G401 (cell line): Measurements from ENCODE around the gene PDE6C. TPM values are rescaled to one million over a fixed set of nuclear protein-coding genes. Genes with fewer than 3 reads are reported as not detected.

Experiments
- DNase-seq: peaks from one replicate; pipeline ENCODE4 v3.0.0-alpha.2; 2015; ENCODE audit warnings: low spot score
- in situ Hi-C: cut with HindIII; loops from 2 replicates; pipeline ENCODE4 v1.10.0; 2016; ENCODE audit warnings: low sequenced_read_pairs, mixed read lengths
- total RNA-seq: library from RNA; depleted of rRNA; stranded (reverse); fragments of >200 nt; shearing (Covaris generic); gene quantifications from 2 replicates; pipeline ENCODE4 v1.2.3, GENCODE V29; 2014

Gene PDE6C
- total RNA-seq, 1 experiment from 2014 or later, result not detected

DNA sequence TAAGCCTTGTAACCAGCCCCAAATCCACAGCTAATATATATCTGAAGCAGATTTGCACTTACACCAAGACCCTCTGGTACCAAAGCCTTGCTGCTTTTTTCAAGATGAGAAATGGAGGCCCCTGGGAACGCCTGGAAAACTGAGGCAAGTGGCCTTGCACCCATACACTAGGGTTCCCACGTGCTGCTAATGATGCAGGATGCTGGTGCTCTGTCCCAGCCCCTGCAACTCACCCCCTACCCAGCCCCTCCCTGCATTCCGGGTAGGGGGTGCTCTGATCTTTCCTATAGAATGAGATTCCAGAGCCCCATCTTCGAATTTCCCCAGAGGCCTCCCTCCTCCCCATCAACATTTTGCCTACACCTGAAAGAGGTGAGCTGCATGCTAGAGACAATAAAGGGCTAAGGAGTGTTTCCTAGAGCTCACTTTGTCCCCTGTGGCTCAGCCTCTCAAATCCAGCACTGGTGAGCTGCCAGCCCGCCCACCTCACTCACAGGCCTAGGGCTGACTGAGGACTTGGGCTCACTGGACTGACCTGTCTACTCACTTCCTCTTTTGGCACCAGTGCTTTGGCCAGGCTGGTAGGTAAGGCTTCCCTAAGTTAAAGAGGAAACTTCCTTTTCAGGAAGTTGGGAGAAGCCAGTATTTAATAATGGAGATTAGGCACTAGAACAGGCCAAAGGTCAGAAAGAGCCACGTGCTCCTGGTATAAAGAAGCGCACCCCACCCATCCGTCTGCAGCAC lies 21.1 kb upstream of the PDE6C start:
- in situ Hi-C loops, result no loop called here
- no peak for DNase-seq

DNA sequence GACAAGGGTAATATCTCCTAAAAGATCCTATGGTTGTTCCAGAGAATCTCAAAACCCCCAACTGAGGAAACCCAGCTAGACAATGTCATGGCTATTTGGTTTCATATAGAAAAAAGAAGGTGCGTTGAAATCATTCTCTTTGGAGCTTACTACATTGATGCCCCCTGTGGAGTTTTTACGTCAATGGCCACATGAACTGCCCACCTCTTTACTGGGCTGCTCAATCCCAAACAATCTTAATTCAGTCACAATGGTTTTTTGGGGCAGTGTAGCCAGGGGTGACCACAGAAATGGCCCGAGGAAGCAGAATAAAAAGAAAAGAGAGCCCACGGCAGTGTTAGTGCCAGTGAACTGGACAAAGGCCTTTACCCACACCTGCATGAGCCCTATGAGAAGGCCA lies 19.1 kb upstream of the PDE6C start:
- no peak for DNase-seq
- in situ Hi-C loops, result no loop called here

DNA sequence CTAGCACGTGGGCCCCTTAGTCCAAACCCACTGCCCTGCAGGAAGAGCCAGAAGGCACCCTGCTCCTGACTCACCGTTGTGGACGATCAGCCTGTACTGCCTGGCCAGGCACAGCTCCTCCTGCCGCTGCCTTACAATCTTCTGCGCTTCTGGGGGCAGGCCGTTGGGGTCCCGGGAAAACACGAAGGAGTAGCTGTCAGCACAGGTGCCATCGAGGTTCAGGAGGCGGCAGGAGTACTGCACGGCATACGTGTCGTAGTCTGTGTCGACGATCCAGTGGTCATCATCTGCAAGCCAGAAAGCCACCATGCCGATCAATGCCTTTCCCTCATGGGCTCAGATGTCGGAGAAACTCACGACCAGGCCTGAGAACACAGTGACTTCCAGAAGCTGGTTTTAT lies 18.6 kb upstream of the PDE6C start:
- in situ Hi-C loops, result no loop called here

DNA sequence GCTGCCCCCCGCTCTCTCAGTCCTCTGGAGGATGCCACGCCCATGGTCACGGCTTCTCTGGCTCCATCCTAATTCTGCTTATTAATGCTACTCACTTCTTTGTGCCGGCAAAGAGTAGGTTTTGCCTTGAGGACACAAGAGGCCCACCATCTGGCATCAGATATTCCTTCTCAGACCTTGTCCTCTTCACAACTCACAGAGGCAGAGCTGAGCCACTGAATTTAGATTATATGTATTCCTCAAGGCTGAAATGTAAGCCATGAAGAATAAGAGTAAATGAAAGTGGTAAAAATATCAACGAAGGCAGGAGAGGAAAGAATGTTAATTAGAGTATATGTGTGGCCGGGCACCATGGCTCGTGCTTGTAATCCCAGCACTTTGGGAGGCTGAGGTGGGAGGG lies 17.8 kb upstream of the PDE6C start:
- in situ Hi-C loops, result no loop called here
- no peak for DNase-seq

More for the DNA sequence above, 18.6 kb upstream of the PDE6C start:
- no peak for DNase-seq

DNA sequence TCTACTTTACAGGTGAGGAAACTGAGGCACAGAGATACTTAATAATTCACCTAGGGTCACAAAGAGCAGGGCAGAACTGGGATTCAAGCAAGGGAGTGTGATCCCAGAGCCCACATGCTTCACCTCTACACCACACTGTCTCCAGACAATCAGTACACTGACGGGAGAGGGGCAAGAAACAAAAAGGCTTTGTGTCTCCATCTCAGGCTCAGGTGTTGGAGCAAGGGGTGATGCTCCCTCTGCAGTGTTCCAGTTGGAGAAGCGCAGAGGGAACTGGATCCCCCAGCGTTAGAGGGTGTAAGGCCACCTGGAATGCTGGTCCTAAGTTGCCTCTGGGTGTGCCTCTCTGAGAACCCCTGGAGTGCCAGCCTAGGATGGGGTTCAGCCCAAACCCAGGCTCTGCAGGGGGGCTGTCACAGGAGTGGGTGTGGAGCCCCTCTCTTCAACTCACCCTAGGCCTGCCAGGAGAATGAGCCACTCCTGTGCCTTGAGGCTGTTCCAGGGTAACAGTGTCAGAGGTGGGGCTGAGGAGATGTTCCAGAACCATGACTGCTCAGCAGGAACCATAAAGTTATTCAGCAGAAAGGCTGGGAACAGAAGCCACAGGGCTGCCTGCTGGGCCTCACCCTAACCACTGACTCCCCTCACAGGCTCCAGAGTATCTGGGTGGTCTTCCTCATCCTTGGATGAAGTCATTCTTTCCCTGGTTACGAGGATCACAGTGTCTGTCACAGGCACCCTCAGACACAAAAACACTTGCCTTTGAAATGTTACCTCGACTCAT lies 16.8 kb upstream of the PDE6C start:
- no peak for DNase-seq
- in situ Hi-C loops, result no loop called here

DNA sequence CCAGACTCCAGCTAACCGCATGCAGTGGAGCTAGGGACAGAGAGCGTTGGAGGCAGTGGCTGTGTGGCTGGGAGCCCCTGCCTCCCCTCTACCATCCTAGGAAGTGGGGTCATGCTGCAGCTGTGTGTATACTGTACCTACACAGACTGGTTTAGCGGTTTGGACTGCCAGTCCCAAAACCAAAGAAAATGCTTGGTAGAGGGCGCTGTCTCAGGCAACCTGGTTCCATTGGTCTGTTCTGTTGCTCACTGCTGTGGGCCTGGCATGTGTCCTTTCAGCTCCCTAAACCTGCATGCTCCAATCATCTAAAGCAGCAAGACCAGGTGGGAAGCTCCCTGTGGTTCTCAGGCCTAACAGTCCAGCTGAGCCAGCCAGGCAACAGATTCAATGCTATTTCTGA lies 15.8 kb upstream of the PDE6C start:
- in situ Hi-C loops, result no loop called here
- no peak for DNase-seq

DNA sequence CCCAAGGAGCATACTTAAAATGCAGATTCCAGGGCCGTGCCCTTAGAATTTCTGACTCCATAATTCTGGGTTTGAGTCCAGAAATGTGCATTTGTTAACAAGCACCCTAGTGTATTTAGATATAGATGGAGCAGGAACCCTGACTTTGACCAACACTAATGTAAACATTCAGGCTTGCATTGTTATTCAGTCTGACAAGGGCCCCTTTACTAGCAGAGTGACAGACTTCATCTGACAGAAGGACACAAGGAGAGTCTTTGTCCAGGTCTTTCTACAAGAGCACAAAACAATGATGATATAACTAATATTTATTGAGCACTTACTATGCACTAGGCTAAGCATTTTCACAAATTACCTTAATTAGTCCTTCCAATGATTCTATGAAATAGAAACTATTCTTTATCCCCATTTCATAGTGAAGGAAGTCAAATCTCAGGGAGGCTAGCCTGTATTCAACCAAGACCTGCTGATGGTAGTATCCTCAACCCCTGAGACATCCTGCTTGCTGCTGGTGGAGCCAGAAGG lies 15.2 kb upstream of the PDE6C start:
- DNase-seq, result no peak
- in situ Hi-C loops, result no loop called here

DNA sequence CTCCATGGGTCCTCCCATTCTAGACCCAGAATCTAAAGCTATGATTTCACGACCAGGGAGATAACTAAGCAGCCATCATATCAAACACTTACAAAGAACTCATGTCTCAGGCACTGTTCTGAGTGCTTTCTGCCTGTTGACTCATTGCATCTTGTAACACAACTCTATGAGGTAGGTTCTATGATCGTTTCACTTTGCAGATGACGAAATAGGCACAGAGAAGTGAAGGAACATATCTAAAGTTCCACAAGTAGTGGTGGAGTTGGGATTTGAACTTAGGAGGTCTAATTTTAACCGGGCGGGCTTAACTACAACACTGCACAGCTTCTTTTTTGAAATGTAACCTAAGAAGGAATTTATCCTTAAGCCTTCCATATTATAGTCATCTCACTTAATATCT lies 14.2 kb upstream of the PDE6C start:
- in situ Hi-C loops, result no loop called here
- no peak for DNase-seq

DNA sequence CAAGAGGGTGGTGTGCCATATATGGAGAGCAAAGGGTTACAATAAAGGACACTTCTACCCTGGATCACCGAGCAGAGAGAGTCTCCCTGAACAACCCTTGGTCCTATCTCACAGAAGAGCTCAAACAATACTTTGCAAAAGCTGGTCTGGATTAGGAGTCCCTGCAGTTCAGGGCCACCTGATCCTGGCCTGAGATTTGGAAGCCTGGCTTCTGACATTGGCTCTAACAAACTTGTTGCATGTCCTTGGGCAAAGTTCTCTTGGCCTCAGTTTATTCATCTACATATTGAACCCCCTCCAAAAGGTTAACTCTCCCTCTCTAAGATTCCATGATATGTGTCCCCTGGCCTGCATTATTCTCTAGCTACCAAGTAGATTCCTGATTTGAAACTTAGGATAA lies 13.0 kb upstream of the PDE6C start:
- DNase-seq, result no peak
- in situ Hi-C loops, result no loop called here

DNA sequence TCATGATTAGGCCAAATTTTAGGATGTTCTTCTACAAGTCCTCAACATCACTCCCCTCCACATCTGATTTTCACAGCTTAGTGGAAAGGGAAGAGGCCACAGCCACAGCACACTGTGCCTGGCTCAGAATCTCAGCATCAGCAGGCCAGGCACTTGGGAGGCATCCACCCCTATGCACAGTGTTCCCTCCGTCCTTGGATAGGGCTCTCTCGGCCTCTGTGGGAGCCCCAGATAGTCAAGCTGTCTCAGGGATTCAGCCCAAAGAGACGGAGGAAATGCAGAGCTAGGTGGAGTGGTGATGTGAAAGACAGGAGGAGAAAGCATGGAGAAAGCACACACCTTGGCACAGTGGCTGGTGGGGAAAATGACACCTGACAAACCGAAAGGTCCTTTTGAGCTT lies 12.6 kb upstream of the PDE6C start:
- in situ Hi-C loops, result no loop called here

DNA sequence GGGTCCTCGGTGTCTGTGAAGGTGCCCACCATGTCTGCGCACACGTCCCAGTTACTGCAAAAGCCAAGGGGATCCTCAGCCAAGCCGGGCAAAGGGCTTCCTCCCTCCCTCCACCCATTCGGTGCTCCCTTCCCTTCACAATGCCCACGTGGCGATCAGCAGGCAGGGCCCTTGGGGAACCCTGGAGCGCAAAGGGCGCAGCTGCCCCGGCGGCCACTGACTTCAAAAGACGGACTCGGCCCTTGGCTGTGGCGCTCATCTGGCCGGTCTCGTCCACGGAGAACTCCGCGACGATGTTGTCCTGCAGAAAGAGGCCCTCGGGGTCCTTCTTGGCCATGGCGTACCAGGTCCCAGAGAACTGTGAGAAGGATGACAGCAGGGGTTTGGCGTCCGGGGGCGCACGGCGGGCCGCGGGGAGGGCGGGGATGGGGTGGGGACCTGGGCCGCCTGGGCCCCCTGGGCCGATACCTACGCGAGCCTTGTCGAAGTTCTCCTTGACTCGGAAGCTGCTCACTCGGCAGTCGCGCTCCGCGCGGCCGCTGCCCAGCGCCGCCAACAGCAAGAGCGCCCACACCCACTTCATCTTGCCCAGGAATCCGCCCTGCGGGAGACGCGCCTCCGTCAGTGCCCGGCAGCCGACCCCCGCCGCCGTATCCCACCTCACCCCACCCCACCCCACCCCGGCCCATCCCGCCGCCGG lies 11.7 kb upstream of the PDE6C start:
- in situ Hi-C loops, result no loop called here
- DNase-seq, result no peak

More for the DNA sequence above, 12.6 kb upstream of the PDE6C start:
- DNase-seq, result no peak

DNA sequence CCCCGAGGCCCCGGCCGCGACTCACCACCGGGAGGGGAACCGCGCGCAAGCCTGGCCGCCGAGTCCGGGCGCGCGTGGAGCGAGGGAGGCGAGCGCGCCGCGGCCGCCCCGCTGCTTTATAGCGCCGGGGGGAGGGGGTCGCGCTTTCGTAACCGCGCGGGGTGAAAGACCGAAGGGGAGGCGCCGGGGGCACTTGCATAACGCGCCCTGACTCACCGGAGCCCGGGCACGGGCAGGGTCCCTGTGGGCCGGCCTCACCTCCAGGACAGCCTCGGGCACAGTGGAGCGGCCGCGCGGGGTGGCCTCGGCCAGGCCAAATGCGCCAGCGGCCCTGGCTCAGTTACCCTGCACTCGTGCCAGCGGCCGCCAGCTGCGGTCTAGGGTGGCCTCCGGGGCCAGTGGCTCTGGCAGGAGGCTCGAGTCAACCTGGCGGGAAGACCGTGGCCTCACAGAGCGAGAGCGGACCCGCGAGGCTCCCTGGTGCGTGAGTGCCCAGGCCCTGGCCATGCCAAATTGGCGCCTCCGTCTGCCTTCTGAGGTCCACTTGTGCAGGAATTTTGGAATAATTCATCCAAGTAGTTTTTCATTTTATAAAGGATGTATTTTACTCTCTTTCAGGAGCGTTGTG lies 11.1 kb upstream of the PDE6C start, which contains the start of gene RBP4:
TSS of gene RBP4 (minus strand) at position 90 of the 628 bp plus-strand sequence. CDS start 207 bp downstream, outside the sequence.
- DNase-seq, result no peak
- in situ Hi-C loops, result no loop called here

DNA sequence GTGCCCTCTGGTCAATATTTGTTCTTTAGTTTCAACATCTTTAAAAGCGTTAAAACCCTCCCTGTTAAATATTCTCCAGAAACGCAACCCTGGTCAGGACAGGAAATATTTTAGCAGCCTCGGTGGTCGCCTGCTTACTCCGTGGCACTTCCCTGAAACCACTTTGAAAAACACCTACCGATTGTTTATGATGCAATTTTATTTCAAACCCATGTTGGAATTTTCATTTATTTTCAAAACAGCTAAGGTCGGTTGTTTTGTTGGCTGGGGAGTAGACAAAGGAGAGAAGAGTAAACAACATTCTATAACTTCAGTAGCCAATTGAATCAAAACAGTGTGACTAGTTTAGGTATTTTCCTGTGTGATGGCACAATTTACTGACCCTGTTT lies 10.6 kb upstream of the PDE6C start:
- in situ Hi-C loops, result no loop called here
- DNase-seq, result no peak

DNA sequence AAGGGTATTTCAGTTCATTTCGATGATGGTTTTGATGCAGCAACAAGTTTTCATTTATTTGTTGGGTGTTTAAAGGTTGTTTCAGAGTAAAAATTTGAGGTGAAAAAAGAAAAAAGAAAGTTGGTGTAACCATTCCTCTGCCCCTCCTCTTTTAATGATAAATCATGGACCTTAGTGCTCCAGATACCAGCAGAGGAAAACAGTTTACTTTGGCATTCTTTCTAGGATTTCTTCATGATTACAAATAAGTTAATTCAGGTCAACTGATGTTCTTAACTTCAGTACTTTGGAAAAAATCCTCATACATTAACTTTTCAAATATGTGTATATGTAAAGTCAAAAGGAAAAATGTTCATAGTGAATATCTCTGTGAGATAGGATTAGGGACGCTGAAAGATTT lies 9.3 kb upstream of the PDE6C start:
- in situ Hi-C loops, result no loop called here

DNA sequence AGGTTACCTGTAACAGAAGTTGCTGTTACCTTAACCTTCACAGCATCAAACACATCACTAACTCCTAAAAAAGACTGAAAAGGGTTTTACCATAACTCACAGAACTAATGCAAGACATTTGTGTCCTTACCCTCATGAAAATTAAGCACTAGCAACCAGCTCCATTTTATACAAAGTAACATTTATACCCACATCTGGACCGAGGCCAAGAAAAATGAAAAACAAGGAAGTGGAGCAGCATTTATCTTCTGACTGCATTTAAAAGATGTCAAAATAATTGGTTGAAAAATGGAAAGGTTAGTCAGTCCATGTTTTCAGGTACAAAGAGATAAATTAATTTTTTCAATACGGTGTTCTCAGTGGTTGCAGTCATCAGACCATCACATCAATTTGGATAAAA lies 8.2 kb upstream of the PDE6C start:
- no peak for DNase-seq
- in situ Hi-C loops, result no loop called here

More for the DNA sequence above, 9.3 kb upstream of the PDE6C start:
- no peak for DNase-seq

DNA sequence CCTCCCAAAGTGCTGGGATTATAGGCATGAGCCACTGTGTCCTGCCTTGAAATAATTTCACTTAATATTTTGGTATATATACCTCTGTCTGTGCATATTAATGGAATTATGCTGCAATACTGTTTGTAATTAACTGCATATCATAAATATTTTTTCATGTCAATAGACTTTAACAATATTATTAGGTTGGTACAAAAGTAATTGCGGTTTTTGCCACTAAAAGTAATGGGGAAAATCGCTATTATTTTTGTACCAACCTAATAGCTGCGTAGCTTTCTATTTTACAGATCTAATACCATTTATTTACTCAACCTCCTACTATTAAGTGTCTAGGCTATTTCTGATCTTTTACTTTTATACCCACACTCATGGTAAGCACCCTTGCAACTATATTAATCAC lies 3.9 kb upstream of the PDE6C start:
- in situ Hi-C loops, result no loop called here
- no peak for DNase-seq

DNA sequence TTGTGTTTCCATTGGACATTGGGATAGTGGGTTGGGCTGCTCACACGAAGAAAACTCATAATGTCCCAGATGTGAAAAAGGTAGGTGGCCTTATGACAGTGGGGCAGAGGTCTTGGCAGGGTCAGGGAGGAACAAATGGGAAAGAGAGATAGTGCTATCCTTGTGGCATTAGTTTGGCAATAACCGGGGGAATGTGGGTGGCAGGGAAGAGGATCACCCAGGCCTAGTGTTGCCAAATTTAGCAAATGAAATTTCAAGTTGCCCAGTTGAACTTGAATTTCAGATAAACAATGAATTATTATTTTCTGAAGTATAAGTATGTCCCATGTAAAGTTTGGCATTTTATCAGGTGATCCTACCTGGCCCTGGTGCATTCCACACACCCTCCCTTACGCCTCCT lies 789 bp downstream of the PDE6C start:
- in situ Hi-C loops, result no loop called here
- no peak for DNase-seq

DNA sequence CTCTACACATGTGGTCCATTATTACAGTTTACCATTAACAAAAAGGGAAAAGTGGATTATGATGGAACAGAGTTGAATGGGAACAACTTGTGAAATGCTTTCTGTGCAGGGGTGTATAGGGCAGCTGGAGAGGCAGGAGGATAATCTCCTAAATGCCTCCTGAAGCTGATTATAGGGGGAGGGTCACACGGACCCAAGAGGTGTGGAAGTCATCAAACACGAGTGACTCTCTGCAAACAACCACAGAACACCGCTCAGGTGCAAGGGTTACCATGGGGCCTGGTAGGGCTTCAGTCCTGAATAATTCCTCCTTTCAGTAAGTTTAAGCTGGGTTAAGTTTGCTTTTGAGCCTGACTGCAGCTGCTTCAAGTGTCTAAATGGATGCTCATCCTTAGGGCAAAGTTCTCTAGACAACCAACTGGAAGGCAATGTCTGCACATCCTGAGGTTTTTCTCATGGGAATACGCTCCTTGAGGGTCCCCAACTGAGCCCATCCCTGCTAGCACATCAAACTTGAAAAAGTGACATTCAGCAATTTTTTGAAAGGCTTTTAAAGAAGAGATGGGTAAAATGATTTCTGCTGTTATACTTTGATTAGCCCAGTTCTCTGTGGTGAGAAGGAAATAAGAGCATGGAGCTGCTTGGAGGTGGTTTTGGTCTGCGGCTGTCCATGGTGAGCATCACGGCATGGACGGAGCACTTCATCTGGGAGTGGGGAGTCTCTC lies 1.9 kb downstream of the PDE6C start:
- in situ Hi-C loops, result no loop called here
- DNase-seq, result no peak
